Esophagus squamous epithelium (tissue), 5 donors: ENCODE results near the gene SERPINI1. TPM values are rescaled to one million over a fixed set of nuclear protein-coding genes. Genes with fewer than 3 reads are reported as not detected.

Experiments used
- DNase-seq: peaks from one replicate; lab custom pipeline; 2025; lab: John Stamatoyannopoulos, UW
- H3K27ac ChIP-seq, 4 donors: fragments of 200-600 bp; sonication (generic); one replicate each; pipeline ENCODE4 v1.5.1; 2016 to 2019; ENCODE audit warnings: mild to moderate bottlenecking in 1 of 4
- H3K27me3 ChIP-seq, 4 donors: fragments of 200-600 bp; sonication (generic); 1 replicate in 3 of 4; 2 replicates in 1 of 4; pipeline versions ENCODE4 v1.5.1 to v1.6.0; 2017 to 2021; ENCODE audit warnings: antibody characterized with exemption in 1 of 4
- H3K36me3 ChIP-seq, 3 donors: fragments of 200-600 bp; sonication (generic); one replicate each; pipeline ENCODE4 v1.5.1; 2016 to 2019
- H3K4me1 ChIP-seq, 3 donors: fragments of 200-600 bp; sonication (generic); one replicate each; pipeline ENCODE4 v1.5.1; 2017 to 2019
- H3K4me3 ChIP-seq, 4 donors: fragments of 200-600 bp; sonication (generic); 1 replicate in 3 of 4; 2 replicates in 1 of 4; pipeline ENCODE4 v1.5.1; 2016 to 2019; ENCODE audit warnings: mild to moderate bottlenecking in 2 of 4, moderate library complexity in 1 of 4
- H3K9me3 ChIP-seq, 3 donors: fragments of 200-600 bp; sonication (generic); one replicate each; pipeline ENCODE4 v1.5.1; 2016 to 2019
- POLR2A ChIP-seq, 4 donors: fragments of 450-650 bp; IDR thresholded peaks; one replicate each; pipeline ENCODE4 v1.6.1; 2017; ENCODE audit warnings: antibody characterized with exemption in 4 of 4, mild to moderate bottlenecking in 4 of 4, moderate library complexity in 3 of 4
- WGBS, 2 donors: methylation state at CpG; one replicate each; pipeline ENCODE4 v1.1.5; 2018; 5-methylcytosine and 5-hydroxymethylcytosine counted together
- intact Hi-C: fragments of 100-400 bp; cut with DNase I; formaldehyde crosslinking; loops from one replicate; pipeline ENCODE4 v1.15.0; 2022
- total RNA-seq, 4 donors: library from RNA; depleted of rRNA; stranded (reverse); fragments of >200 nt; gene quantifications; one replicate each; pipeline ENCODE4 v1.1.0, GENCODE V29; 2016
- TF ChIP-seq, protein P1 (sequence below), 6 experiments: fragments of 450-650 bp in 4 of 6; fragments of 200-600 bp in 2 of 6; sonication (generic) in 2 of 6; IDR thresholded peaks; one replicate each; pipeline ENCODE4 v1.5.1; 2016 to 2019; ENCODE audit warnings: antibody characterized with exemption in 6 of 6, mild to moderate bottlenecking in 4 of 6, moderate library complexity in 4 of 6
- donor health status: DM: yes; HTN: yes; CAD: no.

The SERPINI1 gene
- total RNA-seq, 4 donors from 2014 or later = 1.1 to 4.4 (median 3.5) TPM

DNA sequence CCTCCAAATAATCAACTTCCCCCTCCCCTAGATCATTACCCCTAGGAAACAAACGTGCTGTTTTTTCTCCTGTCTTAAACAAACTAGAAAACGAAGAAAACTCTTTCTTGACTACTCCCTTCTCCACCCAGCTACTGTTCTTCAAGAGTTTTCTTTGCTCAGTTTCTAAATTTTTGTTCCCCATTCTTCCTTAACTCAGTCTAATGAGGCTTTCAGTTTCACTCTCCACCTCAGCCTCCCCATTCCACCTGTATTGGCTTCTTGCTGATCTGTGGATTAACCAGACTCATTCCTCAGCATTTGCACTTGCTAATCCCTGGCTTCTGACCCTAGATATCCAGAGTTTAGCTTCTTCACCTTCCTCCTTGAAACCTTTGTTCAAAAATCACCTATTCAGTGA lies 26.8 kb downstream of the SERPINI1 start:
- no peak overlapping the region for H3K4me3 ChIP-seq
- TF ChIP-seq POLR2A (IDR thresholded peaks at IDR 0.05) = no peak
- TF ChIP-seq, protein P1, sequence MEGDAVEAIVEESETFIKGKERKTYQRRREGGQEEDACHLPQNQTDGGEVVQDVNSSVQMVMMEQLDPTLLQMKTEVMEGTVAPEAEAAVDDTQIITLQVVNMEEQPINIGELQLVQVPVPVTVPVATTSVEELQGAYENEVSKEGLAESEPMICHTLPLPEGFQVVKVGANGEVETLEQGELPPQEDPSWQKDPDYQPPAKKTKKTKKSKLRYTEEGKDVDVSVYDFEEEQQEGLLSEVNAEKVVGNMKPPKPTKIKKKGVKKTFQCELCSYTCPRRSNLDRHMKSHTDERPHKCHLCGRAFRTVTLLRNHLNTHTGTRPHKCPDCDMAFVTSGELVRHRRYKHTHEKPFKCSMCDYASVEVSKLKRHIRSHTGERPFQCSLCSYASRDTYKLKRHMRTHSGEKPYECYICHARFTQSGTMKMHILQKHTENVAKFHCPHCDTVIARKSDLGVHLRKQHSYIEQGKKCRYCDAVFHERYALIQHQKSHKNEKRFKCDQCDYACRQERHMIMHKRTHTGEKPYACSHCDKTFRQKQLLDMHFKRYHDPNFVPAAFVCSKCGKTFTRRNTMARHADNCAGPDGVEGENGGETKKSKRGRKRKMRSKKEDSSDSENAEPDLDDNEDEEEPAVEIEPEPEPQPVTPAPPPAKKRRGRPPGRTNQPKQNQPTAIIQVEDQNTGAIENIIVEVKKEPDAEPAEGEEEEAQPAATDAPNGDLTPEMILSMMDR (IDR thresholded peaks at IDR 0.05) = no peak
- H3K4me1 ChIP-seq = peaks cover 0 to 24% (median 0%) of the 10 kb centered on the region in 3 donors
- 41 to 50% methylated on average over 2 of the region's 2 CpGs for WGBS, 2 donors
- DNase-seq = no peak
- intact Hi-C loops = no loop called here
- no peaks in the 10 kb centered on the region for H3K36me3 ChIP-seq
- H3K9me3 ChIP-seq = peaks cover 0 to 9% (median 0%) of the 10 kb centered on the region in 3 donors
- H3K27ac ChIP-seq = no peak overlapping the region
- H3K27me3 ChIP-seq = no peaks in the 10 kb centered on the region

DNA sequence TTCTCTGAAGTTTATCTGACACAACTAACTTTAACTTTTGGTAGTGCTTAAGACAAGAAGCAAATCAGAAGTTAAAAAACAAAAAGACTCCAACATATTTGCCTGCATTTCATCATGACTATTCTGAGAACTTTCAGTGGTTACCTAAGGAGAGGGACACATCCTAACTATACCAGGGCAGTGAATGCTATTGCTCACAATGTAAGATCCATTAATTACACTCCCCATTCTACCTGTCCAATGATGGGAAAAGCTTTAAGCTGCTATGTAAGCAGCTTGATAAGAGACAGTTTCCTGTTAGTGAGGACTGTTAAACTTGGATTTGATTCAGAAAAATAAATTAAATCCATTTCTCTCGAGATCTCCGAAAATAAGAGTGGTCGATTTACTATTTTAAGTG lies 37.5 kb downstream of the SERPINI1 start:
- intact Hi-C loops = no loop called here
- Histone ChIP-seq H3K4me3 (no peak overlapping the region), H3K27ac (no peak overlapping the region), H3K9me3 (peaks cover 0 to 5% (median 0%) of the 10 kb centered on the region in 3 donors), H3K4me1 (peaks cover 0 to 9% (median 0%) of the 10 kb centered on the region in 3 donors), H3K36me3 (no peaks in the 10 kb centered on the region), H3K27me3 (no peaks in the 10 kb centered on the region)
- WGBS, 2 donors = 54 to 55% methylated on average over 3 of the region's 3 CpGs
- DNase-seq = no peak
- TF ChIP-seq, protein P1 (IDR thresholded peaks at IDR 0.05) = no peak
- no peak for TF ChIP-seq POLR2A (IDR thresholded peaks at IDR 0.05)

DNA sequence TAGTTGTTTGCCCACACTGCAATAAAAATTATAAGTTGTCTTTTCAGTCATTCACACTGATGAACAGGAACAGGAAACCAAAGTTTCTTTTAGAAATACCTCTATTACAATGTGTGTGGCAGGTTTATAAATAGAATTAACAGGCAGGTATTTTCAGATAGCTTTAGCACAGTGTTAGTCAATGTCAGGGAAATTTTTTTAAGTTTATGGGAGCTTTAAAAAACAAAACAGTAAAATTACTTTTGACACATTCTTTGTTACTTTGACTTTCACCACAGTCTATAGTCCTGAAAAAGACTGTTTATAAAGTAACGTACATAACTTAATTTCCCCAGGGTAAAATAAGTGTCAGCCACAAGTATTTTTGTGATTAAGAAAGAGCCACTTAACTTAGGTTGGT lies 38.1 kb downstream of the SERPINI1 start:
- Histone ChIP-seq H3K4me3 (no peak overlapping the region), H3K36me3 (no peaks in the 10 kb centered on the region), H3K9me3 (peaks cover 0 to 11% (median 0%) of the 10 kb centered on the region in 3 donors), H3K27me3 (no peaks in the 10 kb centered on the region), H3K27ac (no peak overlapping the region), H3K4me1 (peaks cover 0 to 9% (median 0%) of the 10 kb centered on the region in 3 donors)
- intact Hi-C loops = no loop called here
- TF ChIP-seq, protein P1 (IDR thresholded peaks at IDR 0.05) = no peak
- no peak for TF ChIP-seq POLR2A (IDR thresholded peaks at IDR 0.05)
- DNase-seq = no peak
- WGBS, 2 donors = 36 to 44% methylated on average over 1 of the region's 1 CpG

DNA sequence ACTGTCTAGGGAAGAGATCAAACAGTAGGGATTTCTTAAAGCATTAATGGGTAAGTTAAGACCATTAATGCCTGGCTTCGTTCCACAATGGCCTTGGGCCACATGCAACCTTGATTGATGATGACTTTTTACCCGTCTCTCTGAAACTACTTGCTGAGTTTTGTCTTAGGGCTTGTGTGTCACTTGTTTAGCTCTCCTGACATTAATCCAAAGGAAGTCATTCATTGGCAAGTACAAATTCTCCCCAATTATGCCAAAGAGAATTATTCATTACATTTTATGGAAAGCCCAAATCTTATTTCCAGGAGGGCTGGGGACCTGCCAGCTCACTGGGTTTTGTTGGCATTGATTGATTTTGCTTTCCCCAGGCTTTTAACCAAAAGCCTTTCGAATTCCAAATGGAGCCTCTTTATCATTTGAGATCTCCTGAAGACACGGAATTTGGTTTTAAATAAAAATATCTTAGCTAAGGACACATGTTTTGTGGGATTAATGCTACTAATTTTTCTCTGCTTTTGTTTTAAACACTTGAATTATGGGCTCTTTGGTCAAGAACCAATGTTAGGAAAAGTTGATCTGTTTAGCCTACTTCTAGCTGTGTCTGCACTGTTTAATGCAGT lies 40.7 kb downstream of the SERPINI1 start:
- Histone ChIP-seq H3K4me1 (peaks cover 0 to 9% (median 0%) of the 10 kb centered on the region in 3 donors), H3K27me3 (no peaks in the 10 kb centered on the region), H3K4me3 (no peak overlapping the region), H3K36me3 (no peaks in the 10 kb centered on the region), H3K9me3 (peaks cover 0 to 11% (median 0%) of the 10 kb centered on the region in 3 donors), H3K27ac (no peak overlapping the region)
- 29 to 37% methylated on average over 4 of the region's 4 CpGs for WGBS, 2 donors
- intact Hi-C loops = no loop called here
- DNase-seq = no peak
- no peak for TF ChIP-seq POLR2A (IDR thresholded peaks at IDR 0.05)
- TF ChIP-seq, protein P1 (IDR thresholded peaks at IDR 0.05) = no peak

DNA sequence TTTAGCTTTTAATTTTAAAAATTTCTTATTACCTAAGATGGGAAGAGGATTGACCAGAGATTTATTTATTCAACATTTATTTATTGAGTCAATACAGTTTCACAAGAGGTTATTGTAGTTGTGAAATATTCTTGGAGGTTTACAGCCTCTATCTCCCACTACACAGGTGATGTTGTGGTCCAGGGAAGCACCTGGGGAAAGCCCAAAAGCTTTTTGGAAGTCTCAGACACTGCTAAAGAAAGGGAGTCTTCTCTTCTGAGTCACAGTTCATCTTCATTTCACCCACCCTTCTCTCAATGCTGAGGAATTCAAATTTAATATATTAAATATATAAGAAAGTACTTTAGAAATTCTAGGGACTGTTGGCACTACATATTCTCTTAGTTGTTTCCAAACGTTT lies 41.8 kb downstream of the SERPINI1 start:
- 50 to 70% methylated on average over 1 of the region's 1 CpG for WGBS, 2 donors
- Histone ChIP-seq H3K4me1 (peaks cover 0 to 9% (median 0%) of the 10 kb centered on the region in 3 donors), H3K4me3 (no peak overlapping the region), H3K27ac (no peak overlapping the region), H3K9me3 (peaks cover 0 to 11% (median 0%) of the 10 kb centered on the region in 3 donors), H3K36me3 (no peaks in the 10 kb centered on the region), H3K27me3 (no peaks in the 10 kb centered on the region)
- TF ChIP-seq, protein P1 (IDR thresholded peaks at IDR 0.05) = no peak
- no peak for TF ChIP-seq POLR2A (IDR thresholded peaks at IDR 0.05)
- intact Hi-C loops = no loop called here
- DNase-seq = no peak
